AG10803 (cell line): Measurements from ENCODE around the gene CAPN11.

Experiments
- DNase-seq: peaks from one replicate; pipeline ENCODE4 v3.0.0; 2010; ENCODE audit warnings: low read depth
- H3K4me3 ChIP-seq: 2 replicates; pipeline ENCODE4 v1.5.1; 2011; ENCODE audit warnings: mild to moderate bottlenecking, low read length, control low read depth
- TF ChIP-seq, protein P1 (sequence below): conservative IDR thresholded peaks from 2 replicates; pipeline ENCODE4 v1.5.1; 2011; ENCODE audit warnings: mild to moderate bottlenecking, low read length, control low read depth, inconsistent platforms

The CAPN11 gene

DNA sequence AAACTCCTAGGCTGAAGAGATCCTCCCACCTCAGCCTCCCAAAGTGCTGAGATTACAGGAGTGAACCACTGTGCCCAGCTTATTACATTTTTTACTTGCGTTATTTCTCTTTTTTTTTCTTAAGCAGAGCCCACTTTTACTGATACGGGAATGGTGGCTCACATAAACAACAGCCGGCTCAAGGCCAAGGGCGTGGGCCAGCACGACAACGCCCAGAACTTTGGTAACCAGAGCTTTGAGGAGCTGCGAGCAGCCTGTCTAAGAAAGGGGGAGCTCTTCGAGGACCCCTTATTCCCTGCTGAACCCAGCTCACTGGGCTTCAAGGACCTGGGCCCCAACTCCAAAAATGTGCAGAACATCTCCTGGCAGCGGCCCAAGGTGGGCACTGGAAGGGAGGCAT, 10.5 kb downstream of the CAPN11 start:
- TF ChIP-seq, protein P1, sequence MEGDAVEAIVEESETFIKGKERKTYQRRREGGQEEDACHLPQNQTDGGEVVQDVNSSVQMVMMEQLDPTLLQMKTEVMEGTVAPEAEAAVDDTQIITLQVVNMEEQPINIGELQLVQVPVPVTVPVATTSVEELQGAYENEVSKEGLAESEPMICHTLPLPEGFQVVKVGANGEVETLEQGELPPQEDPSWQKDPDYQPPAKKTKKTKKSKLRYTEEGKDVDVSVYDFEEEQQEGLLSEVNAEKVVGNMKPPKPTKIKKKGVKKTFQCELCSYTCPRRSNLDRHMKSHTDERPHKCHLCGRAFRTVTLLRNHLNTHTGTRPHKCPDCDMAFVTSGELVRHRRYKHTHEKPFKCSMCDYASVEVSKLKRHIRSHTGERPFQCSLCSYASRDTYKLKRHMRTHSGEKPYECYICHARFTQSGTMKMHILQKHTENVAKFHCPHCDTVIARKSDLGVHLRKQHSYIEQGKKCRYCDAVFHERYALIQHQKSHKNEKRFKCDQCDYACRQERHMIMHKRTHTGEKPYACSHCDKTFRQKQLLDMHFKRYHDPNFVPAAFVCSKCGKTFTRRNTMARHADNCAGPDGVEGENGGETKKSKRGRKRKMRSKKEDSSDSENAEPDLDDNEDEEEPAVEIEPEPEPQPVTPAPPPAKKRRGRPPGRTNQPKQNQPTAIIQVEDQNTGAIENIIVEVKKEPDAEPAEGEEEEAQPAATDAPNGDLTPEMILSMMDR = no peak

DNA sequence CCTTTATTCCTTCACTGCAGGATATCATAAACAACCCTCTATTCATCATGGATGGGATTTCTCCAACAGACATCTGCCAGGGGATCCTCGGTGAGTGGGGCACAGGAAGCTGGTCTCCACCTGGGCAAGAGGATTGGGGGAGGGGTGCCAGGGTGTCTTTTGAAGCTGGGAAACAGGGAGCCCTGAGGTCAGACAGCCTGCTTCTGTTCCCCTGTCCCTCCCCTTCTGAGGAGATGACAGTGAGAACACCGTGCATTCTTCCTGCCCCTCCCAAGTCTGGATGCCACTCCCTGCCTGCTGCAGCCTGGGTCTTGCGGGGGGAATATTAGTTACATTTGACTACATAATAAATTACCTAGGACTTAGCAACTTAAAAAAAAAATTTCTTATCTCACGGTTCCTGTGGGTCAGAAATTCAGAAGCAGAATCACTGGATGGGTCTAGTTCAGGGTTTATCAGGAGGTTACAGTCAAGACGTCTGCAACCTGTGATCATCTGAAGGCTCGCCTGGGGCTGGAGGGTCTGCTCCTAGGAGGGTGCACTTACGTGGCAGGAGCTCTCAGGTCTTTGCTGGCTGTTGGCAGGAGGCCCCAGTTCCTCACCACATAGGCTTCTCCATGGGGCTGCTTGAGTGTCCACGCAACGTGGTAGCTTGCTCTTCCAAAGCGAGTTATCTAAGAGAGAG, 11.4 kb downstream of the CAPN11 start:
- DNase-seq = no peak
- TF ChIP-seq, protein P1 = no peak

More for the DNA sequence above, 10.5 kb downstream of the CAPN11 start:
- no peak for DNase-seq
- H3K4me3 ChIP-seq = no peak overlapping the region

DNA sequence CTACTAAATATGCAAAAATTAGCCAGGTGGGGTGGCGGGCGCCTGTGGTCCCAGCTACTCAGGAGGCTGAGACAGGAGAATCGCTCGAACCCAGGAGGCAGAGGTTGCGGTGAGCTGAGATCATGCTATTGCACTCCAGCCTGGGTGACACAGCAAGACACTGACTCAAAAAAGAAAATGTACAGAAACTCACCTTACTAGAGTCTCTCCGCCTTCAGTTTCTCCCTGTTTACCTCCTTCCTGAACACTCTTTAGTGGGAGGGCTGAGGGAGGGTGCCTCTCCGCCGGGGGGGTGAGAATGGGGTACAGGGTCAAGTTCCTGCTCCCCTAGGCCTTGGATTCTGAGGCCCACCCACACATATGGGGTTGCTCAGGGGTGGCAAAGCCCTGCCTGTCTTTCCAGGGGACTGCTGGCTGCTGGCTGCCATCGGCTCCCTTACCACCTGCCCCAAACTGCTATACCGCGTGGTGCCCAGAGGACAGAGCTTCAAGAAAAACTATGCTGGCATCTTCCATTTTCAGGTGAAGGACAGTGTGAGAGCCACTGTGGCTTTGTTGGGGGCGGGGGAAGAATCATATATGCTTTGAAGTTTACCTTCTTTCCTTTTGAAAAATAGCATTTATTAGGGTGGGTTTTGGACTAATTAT, 13.4 kb downstream of the CAPN11 start:
- no peak overlapping the region for H3K4me3 ChIP-seq
- DNase-seq = no peak
- TF ChIP-seq, protein P1 = no peak

More for the DNA sequence above, 11.4 kb downstream of the CAPN11 start:
- H3K4me3 ChIP-seq = no peak overlapping the region

DNA sequence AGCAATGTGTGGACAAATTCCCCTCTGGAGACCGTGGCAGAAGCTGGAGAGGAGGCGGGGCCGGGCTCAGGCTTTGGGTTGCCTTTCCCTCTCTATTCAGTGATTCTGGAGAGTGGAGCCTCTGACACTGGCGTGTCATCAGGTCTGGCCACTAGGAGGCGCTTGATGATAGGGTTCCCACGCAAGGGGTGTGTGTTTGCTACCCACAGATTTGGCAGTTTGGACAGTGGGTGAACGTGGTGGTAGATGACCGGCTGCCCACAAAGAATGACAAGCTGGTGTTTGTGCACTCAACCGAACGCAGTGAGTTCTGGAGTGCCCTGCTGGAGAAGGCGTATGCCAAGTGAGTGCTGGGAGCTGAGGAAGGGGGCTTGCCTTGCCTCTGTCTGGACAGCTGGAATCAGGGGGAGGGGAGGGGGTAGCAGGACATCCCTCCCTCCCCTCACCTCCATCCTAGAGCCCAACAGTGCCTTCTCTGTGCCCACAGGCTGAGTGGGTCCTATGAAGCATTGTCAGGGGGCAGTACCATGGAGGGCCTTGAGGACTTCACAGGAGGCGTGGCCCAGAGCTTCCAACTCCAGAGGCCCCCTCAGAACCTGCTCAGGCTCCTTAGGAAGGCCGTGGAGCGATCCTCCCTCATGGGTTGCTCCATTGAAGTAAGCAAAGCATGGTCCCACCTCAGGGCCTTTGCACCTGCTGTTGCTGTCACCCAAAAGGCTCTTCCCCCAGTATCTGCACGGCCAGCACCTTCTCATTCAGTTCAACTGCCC, 14.3 kb downstream of the CAPN11 start:
- TF ChIP-seq, protein P1 = peak; percentile 88
- H3K4me3 ChIP-seq = no peak overlapping the region
- DNase-seq = peak; percentile 75

DNA sequence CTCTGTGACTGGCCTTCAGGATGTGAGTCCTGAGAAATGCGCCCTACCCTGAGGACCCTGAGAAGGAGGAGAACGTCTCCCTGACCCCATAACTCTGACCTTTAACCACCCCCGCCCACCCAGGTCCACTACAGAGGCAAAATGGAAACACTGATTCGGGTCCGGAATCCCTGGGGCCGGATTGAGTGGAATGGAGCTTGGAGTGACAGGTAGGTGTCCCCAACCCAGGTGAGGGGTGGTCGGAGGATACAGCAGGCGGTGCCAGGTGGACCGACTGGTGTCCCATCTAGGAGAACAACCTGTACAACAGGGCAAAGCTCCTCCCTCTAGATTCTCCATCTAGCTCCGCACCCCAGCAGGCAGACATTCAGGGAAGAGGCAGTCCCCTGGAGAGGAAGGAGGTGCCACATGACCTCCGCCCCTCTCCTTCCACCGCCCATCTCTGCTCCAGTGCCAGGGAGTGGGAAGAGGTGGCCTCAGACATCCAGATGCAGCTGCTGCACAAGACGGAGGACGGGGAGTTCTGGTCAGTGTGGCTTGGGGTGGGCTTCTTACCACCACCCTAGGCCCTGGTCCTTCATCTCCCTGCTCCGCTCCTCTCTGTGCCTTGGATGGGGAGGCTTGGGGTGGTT, 17.6 kb downstream of the CAPN11 start:
- no peak overlapping the region for H3K4me3 ChIP-seq
- TF ChIP-seq, protein P1 = no peak
- no peak for DNase-seq

DNA sequence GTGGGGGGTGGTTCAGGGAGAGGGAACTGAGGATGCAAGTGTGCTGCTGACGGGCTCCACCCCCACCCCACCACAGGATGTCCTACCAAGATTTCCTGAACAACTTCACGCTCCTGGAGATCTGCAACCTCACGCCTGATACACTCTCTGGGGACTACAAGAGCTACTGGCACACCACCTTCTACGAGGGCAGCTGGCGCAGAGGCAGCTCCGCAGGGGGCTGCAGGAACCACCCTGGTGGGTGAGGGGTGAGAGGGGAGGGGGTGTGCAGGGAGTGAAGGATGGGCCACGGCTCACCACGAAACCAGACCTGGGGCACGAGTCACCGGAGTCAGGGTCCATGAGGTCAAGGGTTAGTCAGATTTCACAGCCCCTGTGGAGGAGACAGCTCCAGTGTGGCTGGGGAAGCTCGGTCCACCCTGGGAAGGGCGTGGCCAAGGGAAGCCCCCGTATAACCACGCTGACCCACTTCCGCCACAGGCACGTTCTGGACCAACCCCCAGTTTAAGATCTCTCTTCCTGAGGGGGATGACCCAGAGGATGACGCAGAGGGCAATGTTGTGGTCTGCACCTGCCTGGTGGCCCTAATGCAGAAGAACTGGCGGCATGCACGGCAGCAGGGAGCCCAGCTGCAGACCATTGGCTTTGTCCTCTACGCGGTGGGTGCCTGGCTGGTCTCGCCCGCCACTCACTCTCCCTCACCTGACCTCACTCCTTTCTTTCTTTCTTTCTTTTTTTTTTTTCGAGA, 18.3 kb downstream of the CAPN11 start:
- H3K4me3 ChIP-seq = no peak overlapping the region
- TF ChIP-seq, protein P1 = no peak
- no peak for DNase-seq
